ENCODE results near the gene ZC3H12C.

GRCh38 chr11:110106713-110107274 lies 13.6 kb downstream of the ZC3H12C start:
- TF ChIP-seq CTCF (IDR thresholded peaks at IDR 0.05) (no peak), POLR2A (IDR thresholded peaks at IDR 0.05) (no peak)

Measured in Peyer's patch (tissue), 4 donors.